ENCODE data around the gene SNX15.
A peak's percentile ranks its signal among the peaks of the same experiment; 100 is the strongest.
"Not testable (repeated sequence)": the region's sequence is repeated elsewhere in the genome, so short reads cannot be mapped to it uniquely, and the experiment has no call there.

The SNX15 gene
- 0.74 to 5.1 (median 2.3) reads per million in 9 experiments for total RNA-seq

GRCh38 chr11:65027213-65028067 is at the start of gene SNX15:
Gene SNX15 (plus strand): TSS chr11:65027439. CDS start chr11:65027538, 99 bp downstream.
- H3K36me3 Mint-ChIP-seq (ENCODE audit: insufficient read depth): peaks cover 14% of the 10 kb centered on the region
- H3K4me1 Mint-ChIP-seq (ENCODE audit: low read depth in 2 of 2): peaks cover 10 to 15% of the 10 kb centered on the region in 2 donors
- no peaks in the 10 kb centered on the region for H3K9me3 Mint-ChIP-seq
- DNase-seq (peak; percentile 87 to 92 (median 90)), ATAC-seq (replicated peaks) (peak; percentile 93)
- H3K27me3 Mint-ChIP-seq: no peaks in the 10 kb centered on the region
- H3K4me3 Mint-ChIP-seq: peak within 1 kb of the TSS; percentile 74 to 76
- peak within 1 kb of the TSS in 1 of 2 donors; percentile 76 for H3K27ac Mint-ChIP-seq

- not testable (repeated sequence) for H3K27ac Mint-ChIP-seq; H3K9me3 Mint-ChIP-seq; H3K4me1 Mint-ChIP-seq (ENCODE audit: low read depth in 2 of 2); ATAC-seq (replicated peaks); H3K36me3 Mint-ChIP-seq (ENCODE audit: insufficient read depth); H3K4me3 Mint-ChIP-seq; DNase-seq
- peaks cover 39 to 53% of the 10 kb centered on the region in 2 donors for H3K27me3 Mint-ChIP-seq
These were observed 43.9 kb upstream of the SNX15 start for GRCh38 chr11:64983339-64983738.

DNA sequence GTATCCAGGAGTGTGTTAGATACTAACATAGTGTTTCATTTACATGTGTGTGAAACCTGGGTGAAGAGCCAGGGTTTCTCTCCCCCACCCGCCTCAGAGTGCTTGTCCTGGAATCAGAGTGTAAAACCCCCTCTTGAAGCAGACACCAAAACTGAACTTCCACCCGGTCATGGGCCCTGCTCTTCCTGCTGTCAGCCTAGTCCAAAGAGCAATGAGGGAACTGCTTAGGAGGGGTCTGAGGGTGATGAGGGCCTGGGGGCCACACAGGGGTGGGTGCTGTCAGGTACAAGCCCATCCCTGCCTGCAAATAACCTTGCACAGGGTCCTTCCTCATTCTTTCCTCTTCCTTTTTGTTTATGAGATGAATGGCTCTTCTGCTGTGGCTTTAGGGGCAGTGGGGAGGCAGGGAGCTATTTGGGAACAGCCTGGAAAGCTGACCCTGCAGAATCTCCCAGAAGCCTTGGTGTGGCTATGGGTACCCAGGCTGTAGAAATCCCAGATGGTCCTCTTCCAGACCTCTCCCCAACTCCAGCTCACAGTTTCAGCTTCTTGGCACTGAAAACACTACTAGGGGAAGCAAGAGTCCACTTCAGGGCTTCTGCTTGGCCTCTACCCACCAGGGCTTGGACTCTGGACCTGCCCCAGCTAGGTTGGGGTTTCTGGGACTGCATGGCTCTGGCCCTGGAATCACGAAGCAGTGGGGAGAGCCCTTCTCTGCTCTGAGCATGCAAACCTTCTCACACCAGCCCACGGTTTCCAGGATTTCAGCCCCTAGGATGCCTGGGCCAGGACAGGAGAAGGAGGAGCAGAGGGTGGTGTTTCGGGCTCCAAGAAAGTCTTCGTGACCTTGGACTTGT is 39.0 kb upstream of the SNX15 start:
- Mint-ChIP-seq H3K27ac (no peak overlapping the region), H3K4me3 (no peak overlapping the region), H3K36me3 (ENCODE audit: insufficient read depth) (no peaks in the 10 kb centered on the region), H3K9me3 (no peaks in the 10 kb centered on the region), H3K27me3 (peaks cover 15 to 41% of the 10 kb centered on the region in 2 donors), H3K4me1 (ENCODE audit: low read depth in 2 of 2) (peaks cover 5 to 14% of the 10 kb centered on the region in 2 donors)
- ATAC-seq (replicated peaks) (no peak), DNase-seq (no peak)

GRCh38 chr11:64989416-64989815 is 37.8 kb upstream of the SNX15 start:
- peaks cover 5 to 14% of the 10 kb centered on the region in 2 donors for H3K4me1 Mint-ChIP-seq (ENCODE audit: low read depth in 2 of 2)
- no peaks in the 10 kb centered on the region for H3K36me3 Mint-ChIP-seq (ENCODE audit: insufficient read depth)
- H3K4me3 Mint-ChIP-seq: no peak overlapping the region
- DNase-seq: no peak
- peaks cover 15 to 40% of the 10 kb centered on the region in 2 donors for H3K27me3 Mint-ChIP-seq
- peak overlapping the region in 1 of 2 donors; percentile 6 for H3K27ac Mint-ChIP-seq
- no peaks in the 10 kb centered on the region for H3K9me3 Mint-ChIP-seq
- ATAC-seq (replicated peaks): no peak

GRCh38 chr11:64990222-64990923 is 36.9 kb upstream of the SNX15 start:
- no peaks in the 10 kb centered on the region for H3K36me3 Mint-ChIP-seq (ENCODE audit: insufficient read depth)
- ATAC-seq (replicated peaks): no peak
- peaks cover 5 to 14% of the 10 kb centered on the region in 2 donors for H3K4me1 Mint-ChIP-seq (ENCODE audit: low read depth in 2 of 2)
- H3K9me3 Mint-ChIP-seq: no peaks in the 10 kb centered on the region
- DNase-seq: no peak
- peaks cover 15 to 30% of the 10 kb centered on the region in 2 donors for H3K27me3 Mint-ChIP-seq
- H3K4me3 Mint-ChIP-seq: peak overlapping the region in 1 of 2 donors; percentile 42
- peak overlapping the region in 1 of 2 donors; percentile 21 for H3K27ac Mint-ChIP-seq

GRCh38 chr11:64994318-64994717 is 32.9 kb upstream of the SNX15 start:
- ATAC-seq (replicated peaks): no peak
- Mint-ChIP-seq H3K4me1 (ENCODE audit: low read depth in 2 of 2) (peaks cover 14 to 19% of the 10 kb centered on the region in 2 donors), H3K9me3 (no peaks in the 10 kb centered on the region), H3K4me3 (no peak overlapping the region), H3K36me3 (ENCODE audit: insufficient read depth) (no peaks in the 10 kb centered on the region), H3K27ac (no peak overlapping the region), H3K27me3 (peaks cover 9 to 14% of the 10 kb centered on the region in 2 donors)
- no peak for DNase-seq

DNA sequence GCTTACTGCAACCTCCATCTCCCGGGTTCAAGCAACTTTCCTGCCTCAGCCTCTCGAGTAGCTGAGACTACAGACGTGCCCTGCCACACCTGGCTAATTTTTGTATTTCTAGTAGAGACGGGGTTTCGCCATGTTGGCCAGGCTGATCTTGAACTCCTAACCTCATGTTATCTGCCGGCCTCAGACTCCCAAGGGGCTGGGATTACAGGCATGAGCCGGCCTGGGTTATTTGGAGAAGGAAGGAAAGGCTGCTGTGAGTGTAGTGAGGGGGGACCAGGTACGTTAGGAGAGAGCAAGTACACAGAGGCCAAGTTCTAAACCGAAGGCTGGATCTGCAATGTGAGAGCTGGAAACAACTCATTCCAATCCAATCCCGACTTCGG is 30.9 kb upstream of the SNX15 start:
- ATAC-seq (replicated peaks): no peak
- DNase-seq: no peak
- Mint-ChIP-seq H3K27me3 (peaks cover 9 to 14% of the 10 kb centered on the region in 2 donors), H3K27ac (no peak overlapping the region), H3K4me3 (peak overlapping the region in 1 of 2 donors; percentile 24), H3K9me3 (no peaks in the 10 kb centered on the region), H3K36me3 (ENCODE audit: insufficient read depth) (no peaks in the 10 kb centered on the region), H3K4me1 (ENCODE audit: low read depth in 2 of 2) (peaks cover 8 to 10% of the 10 kb centered on the region in 2 donors)

GRCh38 chr11:64996710-64997380 is 30.4 kb upstream of the SNX15 start, which contains the start of gene BATF2:
Gene BATF2 (minus strand): TSS chr11:64996971. CDS start chr11:64996914, 57 bp downstream.
- Mint-ChIP-seq H3K4me1 (ENCODE audit: low read depth in 2 of 2) (peaks cover 8 to 10% of the 10 kb centered on the region in 2 donors), H3K4me3 (peak within 1 kb of the TSS in 1 of 2 donors; percentile 49), H3K27me3 (peaks cover 9 to 17% of the 10 kb centered on the region in 2 donors), H3K27ac (no peak within 1 kb of the TSS), H3K9me3 (no peaks in the 10 kb centered on the region), H3K36me3 (ENCODE audit: insufficient read depth) (no peaks in the 10 kb centered on the region)
- ATAC-seq (replicated peaks): no peak
- DNase-seq: no peak

DNA sequence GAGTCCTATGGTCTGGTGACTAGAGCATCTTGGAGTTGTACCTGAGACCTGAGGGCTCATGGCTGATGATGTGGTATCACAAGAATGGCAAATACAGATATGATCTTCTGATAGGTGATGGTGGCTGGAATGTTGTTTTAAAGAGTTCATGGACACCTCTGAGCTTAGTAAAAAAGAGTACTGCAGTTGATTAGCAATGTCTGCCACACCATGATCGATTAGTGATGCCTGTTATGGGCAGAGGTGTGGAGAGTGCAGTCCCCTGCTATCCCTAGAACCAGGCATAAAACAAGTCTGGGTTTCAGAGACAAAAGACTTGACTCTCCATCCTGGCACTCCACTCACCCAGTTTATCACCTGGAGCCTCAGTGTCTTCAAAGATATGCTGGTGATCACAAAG is 29.1 kb upstream of the SNX15 start:
- Mint-ChIP-seq H3K9me3 (no peaks in the 10 kb centered on the region), H3K36me3 (ENCODE audit: insufficient read depth) (no peaks in the 10 kb centered on the region), H3K4me3 (no peak overlapping the region), H3K27me3 (peaks cover 0 to 29% of the 10 kb centered on the region in 2 donors), H3K27ac (peak overlapping the region; percentile 19 to 83), H3K4me1 (ENCODE audit: low read depth in 2 of 2) (peaks cover 8 to 10% of the 10 kb centered on the region in 2 donors)
- ATAC-seq (replicated peaks) (no peak), DNase-seq (no peak)

DNA sequence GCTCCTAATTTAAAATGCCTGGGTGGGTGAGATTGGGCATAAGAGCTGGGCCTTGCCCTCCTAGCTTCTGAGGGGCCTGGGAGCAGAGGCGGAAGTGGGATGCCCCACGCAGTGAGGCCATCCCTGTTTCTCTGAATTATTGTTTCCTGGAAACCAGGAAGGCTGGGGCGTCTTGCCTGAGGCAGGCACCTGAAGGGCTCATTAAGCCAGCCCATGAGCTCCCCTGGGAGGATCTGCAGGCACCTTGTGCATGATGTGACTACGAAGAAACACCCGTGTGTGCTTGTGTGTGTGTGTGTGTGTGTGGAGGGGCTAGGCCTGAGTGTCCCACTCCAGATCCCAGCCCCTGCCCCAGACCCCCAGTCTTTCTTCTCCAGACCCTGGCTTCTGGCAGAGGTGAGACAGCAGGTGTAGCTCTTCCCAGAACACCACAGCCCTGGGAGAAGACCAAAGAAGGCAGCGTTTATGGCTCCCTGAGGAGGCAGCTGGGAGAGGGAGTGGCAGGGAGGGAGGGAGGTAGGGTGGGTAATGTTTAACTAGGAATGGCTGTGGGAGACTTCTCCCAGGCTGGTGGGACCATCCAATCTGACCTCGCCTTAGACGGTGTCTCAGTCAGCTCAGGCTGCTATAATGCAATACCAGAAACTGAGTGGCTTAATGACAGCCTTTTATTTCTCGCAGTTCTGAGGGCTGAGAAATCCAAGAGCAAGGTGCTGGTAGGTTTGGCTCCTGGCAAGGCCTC is 28.4 kb upstream of the SNX15 start:
- Mint-ChIP-seq H3K4me1 (ENCODE audit: low read depth in 2 of 2) (peaks cover 8 to 10% of the 10 kb centered on the region in 2 donors), H3K27ac (peak overlapping the region; percentile 19 to 83), H3K36me3 (ENCODE audit: insufficient read depth) (no peaks in the 10 kb centered on the region), H3K9me3 (no peaks in the 10 kb centered on the region), H3K27me3 (peaks cover 0 to 33% of the 10 kb centered on the region in 2 donors), H3K4me3 (no peak overlapping the region)
- ATAC-seq (replicated peaks) (no peak), DNase-seq (no peak)

DNA sequence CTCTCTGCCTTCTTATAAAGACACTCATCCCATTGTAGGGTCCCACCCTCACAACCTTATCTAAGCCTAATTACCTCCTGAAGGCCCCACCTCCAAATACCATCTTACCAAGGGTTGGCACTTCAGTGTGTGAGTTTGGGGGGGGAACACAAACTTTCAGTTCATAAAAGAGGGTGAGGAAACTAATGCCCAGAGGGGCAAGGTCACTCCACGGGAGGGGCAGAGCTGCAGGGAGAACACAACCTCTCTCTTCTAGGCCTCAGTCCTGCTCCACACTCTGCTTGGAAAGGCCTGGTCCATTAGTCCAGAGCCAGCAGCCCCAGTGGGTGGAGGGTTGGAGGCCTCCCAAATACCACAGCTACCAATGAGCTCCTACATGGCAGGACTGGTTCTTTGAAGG is 27.8 kb upstream of the SNX15 start:
- no peak for DNase-seq
- Mint-ChIP-seq H3K36me3 (ENCODE audit: insufficient read depth) (no peaks in the 10 kb centered on the region), H3K27ac (peak overlapping the region in 1 of 2 donors; percentile 83)

GRCh38 chr11:65002706-65003105 is 24.5 kb upstream of the SNX15 start:
- ATAC-seq (replicated peaks): no peak
- no peak for DNase-seq
- Mint-ChIP-seq H3K4me1 (ENCODE audit: low read depth in 2 of 2) (peaks cover 6 to 8% of the 10 kb centered on the region in 2 donors), H3K27ac (no peak overlapping the region), H3K9me3 (no peaks in the 10 kb centered on the region), H3K36me3 (ENCODE audit: insufficient read depth) (no peaks in the 10 kb centered on the region), H3K4me3 (no peak overlapping the region), H3K27me3 (peaks cover 10 to 29% of the 10 kb centered on the region in 2 donors)

More for the DNA sequence above, 27.8 kb upstream of the SNX15 start:
- peaks cover 8 to 10% of the 10 kb centered on the region in 2 donors for H3K4me1 Mint-ChIP-seq (ENCODE audit: low read depth in 2 of 2)
- no peak for ATAC-seq (replicated peaks)
- no peaks in the 10 kb centered on the region for H3K9me3 Mint-ChIP-seq
- peaks cover under 1 to 28% of the 10 kb centered on the region in 2 donors for H3K27me3 Mint-ChIP-seq
- H3K4me3 Mint-ChIP-seq: no peak overlapping the region
